GM18909 (cell line): ENCODE data around the gene GRID1.

Experiments used
- ATAC-seq: cut with Tn5 transposase; IDR thresholded peaks from one replicate; pipeline ENCODE4 v1.9.1; 2021; ENCODE audit warnings: mild to moderate bottlenecking; ENCODE audit not compliant: unreplicated experiment, poor library complexity

The GRID1 gene

DNA sequence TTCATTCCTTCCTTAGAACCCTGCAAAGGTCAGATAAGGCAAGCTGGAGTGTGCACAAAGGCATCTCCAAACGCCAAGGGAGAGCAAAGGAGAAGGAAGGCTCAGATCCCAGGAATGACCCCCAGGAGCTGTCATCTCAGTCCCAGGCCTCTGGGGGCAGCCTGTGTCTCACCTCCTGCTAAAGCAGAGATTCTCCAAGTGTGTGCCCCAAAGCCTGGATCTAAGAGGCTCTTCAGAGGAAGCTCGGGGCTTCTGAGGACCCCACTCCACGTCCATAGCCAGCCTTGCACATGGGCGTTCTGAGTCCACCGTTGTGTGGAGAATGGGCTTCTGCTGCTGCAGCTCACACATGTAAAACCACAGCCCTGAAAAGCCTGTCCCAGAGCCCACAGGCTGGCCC lies 5.1 kb upstream of the GRID1 start:
- ATAC-seq: no peak

DNA sequence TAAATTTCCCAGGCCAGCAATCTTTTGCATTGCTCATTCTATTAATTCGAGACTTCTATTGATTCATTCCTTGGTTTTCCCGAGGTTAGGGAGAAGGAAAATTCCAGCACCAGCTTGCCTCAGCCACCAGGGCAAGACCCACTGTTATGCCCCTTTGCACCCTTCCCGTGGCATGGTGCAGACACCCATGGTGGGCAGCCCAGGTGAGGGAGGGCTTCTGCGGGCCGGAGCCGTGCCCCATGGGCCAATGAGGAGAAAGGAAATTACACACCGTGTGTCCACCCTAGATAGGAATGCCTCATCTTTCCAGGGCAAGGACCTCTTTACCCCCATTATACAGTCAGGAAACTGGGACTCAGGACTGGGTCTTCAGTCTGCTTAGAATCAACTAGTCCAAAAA lies 4.5 kb upstream of the GRID1 start:
- no peak for ATAC-seq

DNA sequence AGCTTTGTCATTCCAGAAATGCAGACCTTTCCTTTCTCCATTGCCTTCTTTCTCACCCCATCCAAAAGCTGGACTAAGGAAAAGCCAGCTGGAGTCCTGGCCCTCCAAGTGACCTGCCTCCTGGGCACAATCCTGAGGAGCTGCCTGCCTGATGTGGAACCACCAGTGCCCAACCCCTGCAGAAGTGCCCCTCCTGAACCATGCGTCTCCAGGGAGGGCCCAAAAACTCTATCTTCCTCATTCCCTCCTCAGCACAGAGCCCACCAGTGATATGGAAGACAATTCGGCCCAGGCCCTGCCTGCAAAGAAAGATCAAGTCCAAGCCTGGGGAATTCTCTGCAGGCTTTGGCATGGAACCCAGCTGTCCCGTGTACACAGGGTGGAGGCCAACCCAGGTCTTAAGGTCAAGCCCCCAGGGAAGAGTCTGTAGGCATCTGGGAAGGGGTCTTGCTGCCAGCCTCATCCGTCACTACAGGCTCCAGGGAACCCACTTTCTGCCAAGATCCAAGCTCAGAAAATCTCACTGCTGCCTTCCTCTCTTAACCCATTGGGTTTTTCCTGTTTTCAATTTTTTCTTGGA lies 3.5 kb upstream of the GRID1 start:
- ATAC-seq: no peak

DNA sequence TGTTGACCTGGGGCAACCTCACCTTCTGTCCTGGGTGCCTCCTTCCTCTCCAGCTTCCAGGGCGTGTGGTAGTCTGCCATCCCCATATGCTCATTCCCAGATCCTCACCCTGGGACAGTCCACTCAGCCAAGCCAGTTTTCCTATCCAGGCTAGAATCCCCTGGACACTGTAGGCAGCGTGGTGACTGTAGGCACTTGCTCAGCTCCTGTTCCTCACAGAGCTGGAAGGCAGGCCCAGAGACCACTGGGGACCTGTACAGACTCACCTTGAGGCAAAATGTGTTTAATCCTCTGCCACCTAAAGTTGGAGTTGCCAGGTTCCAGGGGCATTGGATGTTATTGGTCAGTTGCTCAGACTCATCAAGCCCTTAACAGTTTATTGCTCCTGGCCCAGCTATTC lies 2.4 kb upstream of the GRID1 start:
- ATAC-seq: no peak

DNA sequence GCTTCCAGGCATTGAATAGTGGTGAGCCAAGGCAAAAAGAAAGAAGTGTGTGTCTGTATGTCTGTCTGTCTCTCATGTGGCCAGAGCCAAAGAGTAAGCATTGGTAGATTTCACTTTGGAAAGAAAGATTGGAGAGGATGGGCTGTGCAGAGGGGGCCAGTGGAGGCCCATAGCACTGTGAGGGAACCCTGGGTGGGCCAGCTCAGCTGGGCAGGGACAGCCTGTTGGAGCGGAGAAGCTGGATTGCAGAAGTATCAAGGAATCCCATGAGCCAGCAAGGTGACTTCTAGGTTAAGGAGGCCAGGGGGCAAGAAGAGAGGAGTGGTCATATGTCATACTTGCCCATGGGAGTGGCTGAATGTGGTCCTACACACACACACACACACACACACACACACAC lies 1.5 kb upstream of the GRID1 start:
- ATAC-seq: no peak

DNA sequence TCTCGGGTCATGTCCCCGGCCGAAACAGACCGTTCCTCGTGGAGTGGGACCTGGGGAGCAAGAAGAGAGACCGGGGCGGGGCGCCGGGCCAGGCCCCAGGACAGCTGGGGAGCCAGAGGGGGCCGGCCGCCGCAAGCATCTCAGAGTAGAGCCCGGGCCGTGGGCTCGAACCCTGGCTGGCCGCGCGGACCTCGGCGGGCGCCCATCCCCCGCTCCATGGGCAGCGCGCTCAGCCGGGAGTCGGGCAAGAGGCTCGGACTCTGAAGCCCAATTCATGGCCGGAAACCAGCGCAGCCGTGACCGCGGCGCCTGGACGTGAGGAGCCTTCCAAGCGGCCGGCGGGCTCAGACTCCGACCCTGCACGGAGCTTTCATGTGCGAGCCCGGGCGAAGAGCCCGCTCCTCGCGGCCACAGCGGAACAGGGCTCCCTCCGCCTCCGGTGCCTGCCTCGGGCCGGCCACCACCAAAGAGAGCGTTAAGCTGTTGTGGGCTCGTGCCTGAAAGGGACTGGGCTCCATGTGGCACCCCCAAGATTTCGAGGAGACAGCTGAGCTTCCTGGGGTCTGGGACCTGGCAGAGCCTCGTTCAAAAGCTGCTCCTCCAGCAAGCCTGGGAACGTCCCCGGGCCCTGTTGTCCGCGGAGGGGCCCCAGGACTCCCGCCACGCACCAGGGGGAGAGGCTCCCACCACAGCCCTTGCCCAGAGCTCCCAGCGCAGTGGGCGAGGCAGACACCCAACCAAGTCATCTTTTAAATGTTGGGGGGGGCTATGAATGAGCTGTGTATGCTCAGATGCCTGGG lies 757 bp upstream of the GRID1 start:
- ATAC-seq: no peak

DNA sequence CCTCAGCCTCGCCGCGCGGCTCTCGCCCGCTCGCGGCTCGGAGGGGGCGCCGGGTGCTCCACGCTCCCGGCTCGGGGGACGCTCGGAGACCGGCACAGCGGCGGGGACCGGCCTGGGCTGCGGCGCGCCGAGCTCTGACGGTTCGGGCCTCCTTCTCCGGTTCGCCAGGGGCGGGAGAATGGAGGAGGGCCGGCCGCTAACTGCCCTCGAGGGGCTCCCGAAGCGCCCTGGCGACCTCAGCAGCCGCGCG lies 232 bp upstream of the GRID1 start:
- peak; percentile 40 for ATAC-seq

DNA sequence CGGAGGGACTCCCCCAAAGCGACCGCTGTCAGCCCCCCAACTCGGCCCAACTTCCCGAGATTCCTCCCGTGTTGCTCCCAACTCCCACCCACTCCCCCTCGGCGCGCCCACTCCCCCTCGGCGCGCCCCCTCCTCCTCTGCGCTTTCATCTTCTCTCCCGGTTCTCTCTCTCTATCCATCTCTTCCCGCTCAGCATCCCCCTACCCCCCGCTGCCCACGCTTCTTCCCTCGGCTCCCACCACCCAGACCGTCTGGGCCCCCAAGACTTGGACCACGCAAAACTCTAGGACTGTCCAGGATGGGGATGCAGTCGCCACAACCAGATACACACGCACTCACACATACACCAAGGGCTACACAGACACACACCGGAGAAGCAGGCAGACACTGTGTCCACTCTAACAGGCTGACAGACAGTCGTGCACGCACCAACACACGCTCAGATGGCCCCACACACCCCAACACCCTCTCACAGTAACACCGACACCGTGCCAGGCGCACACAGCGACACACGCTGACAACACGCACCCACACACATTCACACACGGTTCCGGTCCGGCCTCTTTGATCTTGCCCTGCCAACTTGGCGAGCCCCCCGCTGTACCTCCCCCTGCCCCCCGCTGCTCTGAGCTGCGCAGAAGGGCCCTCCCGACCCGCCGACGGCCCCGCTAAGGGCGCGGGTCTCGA lies 1.1 kb downstream of the GRID1 start:
- no peak for ATAC-seq

DNA sequence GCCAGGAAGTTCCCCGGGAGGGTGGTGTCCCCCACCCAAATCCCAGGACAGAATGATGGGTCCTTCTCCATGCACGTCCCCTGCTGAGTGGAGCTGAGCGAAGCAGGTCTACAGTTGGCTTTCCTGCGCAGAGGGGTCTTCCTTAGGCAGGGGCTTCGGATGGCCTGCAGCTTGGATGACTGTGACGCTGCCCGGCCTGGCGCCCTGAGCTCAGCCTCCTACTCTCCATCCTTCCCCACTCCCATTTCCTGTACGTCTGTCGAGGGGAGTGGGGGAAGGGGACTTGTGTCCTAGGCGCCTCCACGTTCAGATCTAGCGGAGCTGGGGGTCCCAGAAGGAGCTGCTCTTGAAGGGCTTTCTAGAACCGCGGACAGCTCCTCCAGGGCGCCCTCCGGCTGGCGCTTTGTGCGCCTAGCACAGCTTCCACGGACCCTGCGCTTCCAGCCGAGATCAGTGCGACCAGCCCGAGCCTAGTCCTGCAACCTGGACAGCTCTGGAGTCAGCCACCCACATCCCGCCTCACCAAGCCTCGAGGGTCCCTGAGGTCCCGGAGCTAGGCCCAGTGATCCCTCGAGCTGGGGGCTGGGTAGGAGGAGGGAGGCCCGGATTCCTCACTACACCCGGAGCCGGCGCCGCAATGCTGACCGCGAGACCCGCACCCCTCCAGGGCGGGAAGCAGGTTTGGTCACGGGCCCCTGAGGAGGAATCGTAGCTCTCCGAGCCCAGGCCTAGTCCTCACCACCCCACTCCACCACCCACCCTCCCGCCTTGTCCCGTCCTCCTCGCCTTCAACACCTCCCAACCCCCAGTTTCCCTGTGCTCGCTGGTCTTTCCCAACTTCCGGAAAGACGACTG lies 1.9 kb downstream of the GRID1 start:
- ATAC-seq: no peak

DNA sequence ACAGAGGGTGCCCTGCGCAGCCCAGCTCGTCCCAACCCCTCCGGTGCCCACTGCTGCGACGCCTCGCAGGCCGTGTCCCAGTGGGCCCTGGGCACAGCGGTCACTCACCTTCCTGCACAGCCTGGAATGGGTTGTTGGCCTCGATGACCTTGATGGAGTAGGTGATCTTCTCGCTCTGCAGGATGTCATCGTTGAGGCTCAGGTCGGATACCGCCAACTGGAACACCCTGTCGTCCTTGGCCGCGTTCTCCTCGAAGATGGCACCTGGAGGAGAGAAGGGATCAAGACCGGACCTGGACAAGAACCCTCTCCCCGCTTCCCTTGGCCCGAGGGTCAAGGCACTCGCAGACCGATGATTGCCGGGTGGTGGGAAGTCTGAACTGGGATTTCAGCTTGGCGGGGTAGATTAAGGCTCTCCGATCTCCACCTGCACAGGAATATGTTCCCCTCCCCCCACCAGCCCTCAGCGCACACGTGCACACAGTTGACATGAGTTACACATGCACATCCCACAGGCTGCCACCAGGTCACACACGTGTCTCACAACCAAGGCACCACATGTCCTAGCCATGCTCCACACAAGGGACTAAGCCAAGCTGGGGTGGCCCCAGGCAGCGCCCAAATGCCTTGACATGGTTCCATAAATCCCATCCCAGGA lies 2.6 kb downstream of the GRID1 start:
- no peak for ATAC-seq

DNA sequence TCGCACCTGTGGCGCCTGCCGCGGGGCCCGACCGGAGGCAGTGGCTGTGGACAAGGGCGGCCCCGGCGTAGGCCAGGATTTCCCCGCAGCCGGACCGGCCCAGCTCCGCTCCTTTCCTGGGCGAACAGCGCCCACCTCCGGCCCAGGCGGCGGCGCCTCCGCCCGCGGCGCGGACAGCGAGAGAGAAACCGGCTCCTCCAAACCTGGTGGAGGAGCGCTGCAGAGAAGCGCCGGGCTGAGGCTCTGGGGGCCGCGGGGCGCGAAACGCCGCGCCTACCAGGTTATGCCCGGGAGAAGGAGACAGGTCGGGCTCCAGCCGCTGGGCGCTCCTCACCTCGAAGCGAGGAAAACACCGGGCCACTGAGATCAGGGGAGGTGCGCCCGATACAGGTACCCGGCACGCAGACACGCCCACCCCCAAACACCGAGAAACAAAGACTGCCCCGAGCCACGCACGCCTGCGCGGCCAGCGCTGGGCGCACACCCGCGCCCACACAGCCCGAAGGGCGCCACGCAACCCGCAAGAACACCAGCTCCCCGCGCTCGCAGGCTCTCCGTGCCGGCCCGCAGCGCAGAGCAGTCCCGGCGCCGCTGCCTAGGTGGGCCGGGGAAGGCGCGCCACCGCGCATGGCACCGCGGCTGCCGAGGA lies 3.3 kb downstream of the GRID1 start:
- no peak for ATAC-seq

DNA sequence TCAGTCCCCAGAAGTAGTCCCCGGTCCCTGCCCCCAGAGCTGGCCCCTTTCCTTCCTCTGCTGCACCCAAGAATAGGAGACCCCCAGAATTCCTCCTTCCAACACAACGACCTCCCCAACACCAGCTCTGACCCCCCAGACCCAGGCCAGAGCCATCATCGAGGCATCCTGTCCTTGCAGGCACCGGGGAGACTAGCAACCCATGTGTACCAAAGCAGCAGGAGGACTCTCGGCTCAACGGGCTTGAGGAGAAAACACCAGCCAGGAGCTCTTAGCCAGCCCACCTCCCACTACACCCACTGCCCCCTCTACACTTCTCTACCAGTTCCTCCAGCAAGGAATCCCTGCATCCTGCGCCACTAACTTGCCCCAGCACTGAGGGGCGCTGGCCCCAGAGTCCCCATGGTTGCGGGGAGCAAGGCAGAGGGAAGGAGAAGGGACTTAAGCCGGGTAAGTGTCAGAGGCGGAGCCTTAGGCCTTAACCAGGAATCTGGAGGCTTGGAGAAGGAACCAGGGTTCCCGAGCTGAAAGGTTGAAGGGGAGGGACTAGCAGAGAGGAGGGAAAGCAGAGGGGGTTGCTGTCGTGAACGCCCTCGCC lies 3.9 kb downstream of the GRID1 start:
- ATAC-seq: no peak

DNA sequence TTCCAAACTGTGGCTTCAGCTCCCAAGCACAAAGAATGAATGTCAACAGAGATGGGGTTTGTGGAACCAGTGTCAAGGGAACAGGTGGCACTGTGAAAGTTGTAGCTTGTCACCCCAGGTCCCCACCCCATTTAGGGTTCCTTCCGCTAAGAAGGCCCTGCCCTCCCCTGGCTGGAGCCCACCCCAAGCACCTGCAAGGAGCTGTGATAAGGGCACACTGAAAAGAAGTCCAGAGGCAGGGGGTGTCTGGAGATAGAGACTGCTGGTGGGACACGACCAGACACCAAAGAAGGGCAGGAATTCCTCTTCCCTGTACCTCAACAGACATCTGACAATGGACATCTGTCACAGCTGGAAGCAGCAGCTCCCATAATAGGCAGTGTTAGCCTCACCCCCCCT lies 4.5 kb downstream of the GRID1 start:
- no peak for ATAC-seq

DNA sequence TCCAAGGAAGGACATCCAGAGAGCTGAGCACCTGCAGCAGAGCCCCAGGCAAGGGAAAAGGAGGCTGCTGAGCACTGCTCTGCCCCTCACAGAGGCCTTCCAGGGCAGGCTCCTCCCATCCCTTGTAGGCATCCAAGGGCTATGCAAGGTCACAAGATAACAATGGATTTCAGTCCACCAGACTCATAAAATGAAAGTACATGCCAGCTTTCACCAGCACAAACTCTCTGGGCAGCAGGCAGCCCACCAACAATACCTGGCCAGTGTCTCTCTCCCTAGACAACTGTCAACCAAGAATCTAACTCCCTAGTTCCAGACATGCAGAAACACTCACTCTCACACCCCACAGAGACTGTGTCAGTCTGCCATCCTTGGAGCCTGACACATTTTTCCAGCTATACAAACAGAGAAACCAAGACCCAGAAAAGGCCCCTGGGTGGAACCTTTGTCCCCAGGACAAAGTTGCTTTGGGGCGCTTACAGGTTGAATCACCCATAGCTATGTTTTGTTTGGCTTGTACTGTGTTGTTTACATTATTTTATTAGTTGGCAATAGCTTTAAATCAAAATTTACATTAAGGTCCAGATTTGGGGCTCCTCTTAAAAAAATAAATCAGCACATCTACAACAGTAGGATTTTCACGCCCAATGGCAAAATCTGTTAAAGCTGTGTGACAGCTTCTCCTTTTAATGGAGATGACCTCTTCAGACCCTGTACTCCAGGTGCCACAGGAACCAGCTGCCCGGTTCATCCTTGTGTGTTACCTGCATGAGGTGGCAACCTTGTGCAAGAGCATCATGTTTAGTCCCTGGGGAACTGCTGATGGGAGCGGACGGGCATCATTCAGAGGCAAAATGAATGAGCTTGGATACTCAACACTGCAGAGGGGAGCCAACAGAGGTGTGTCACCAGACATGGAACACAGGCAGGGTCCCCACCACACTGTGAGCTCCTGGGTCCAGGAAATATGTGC lies 5.2 kb downstream of the GRID1 start:
- ATAC-seq: no peak

DNA sequence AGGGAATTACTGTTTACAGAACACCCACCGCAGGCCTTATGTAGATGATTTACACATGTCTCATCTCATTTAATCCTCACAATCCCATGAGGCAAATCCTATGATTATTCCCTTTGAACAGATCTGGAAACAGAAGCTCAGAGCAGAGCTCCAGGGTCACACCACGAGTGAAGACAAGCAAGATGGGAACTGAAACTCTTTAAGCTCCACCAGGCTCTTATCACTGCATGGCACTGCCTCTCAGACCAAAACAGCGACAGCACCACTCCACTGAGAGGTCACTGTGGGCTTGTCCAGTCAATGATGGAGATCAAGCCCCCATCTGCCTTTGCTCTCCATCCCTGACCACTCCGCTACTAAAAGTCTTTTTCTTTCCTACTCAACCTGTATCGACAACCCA lies 5.9 kb downstream of the GRID1 start:
- ATAC-seq: no peak

DNA sequence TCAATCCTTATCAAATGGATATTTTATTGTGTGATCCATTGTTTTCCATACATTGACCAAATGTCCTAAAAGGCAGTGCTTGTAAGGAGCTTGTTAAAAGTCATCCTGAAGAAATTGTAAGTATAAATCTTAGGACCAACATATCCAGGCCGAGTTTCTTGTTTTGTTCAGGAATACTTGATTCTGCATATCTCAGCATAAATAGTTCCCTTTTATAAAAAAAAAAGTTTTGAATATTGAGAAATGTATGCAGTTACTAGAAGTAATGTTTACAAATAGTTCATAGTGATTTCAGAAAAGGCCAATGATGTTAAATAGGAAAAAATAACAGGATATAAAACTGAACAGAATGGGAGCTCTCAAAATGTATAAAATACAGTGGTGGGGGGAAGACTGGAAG lies 6.6 kb downstream of the GRID1 start:
- no peak for ATAC-seq

DNA sequence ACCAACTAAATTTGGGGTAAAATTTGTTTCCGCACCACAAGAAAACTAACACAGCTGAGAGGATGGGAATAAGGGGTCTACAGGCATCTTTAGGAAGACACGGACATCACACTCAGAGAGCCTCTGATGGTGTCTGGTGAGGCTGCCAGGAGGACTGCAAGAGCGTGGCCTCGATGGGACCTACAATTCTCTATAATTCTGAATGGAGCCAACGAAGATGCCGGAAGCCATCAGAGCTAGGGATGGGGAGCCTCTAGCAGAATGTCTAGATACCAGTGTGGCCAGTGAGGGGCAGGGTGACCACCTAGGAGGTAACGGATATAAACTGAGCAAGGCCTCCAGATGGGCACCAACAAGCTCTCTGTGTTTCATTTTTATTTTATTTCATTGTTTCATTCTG lies 7.5 kb downstream of the GRID1 start:
- ATAC-seq: no peak

DNA sequence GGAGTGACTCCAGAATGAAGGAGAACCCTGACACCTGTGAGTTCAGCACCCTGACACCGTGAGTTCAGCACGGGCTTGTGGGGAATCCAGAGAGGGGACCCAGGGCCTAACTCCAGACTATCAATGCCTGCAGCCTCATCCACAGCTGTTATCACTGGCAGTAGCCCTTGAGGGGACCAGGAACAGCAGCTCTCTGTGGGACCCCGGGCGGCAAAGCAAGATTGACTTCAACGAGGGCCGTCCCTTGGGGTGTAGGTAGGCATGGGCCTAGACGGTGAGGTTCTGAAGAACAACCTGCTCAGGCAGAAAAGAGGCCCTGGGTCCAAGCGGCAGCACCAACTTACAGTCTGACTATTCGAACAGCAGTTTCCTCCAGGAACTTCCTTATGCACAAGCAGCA lies 8.9 kb downstream of the GRID1 start:
- ATAC-seq: no peak

DNA sequence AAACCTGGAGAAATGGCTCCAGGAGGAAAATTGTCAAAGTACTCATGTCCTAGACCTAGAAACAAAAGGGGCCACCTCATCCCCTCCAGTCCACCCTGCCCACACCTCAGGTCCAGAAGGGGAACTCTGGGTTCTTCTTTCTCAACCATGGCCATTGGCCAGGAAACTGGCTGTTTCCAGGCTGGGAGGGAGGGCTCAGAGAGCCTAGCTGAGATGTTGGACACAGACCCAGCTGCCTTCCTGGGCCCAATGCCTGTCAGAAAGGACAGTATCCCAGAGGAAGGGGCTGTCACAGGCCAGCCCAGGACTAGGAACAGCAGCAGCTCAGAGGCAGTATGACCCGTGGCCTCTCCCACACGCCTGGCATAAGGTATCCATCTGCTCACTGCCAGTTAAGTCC lies 9.6 kb downstream of the GRID1 start:
- ATAC-seq: no peak
